ENCODE results near the gene DPM3. TPM values are rescaled to one million over a fixed set of nuclear protein-coding genes. Genes with fewer than 3 reads are reported as not detected.

The DPM3 gene
- total RNA-seq, 4 donors from 2014 or later, result 54.5 to 176 (median 80.6) TPM

- WGBS, result 82% methylated on average over 8 of the region's 8 CpGs
- no peak overlapping the region for H3K27ac ChIP-seq (replicated peaks in 1 of 4)
- no peak for DNase-seq (ENCODE audit: extremely low spot score)
- H3K27me3 ChIP-seq, result no peaks in the 10 kb centered on the region
- H3K36me3 ChIP-seq, result no peaks in the 10 kb centered on the region
- no peak for TF ChIP-seq POLR2AphosphoS5 (IDR thresholded peaks at IDR 0.05)
- no peak for TF ChIP-seq EP300 (IDR thresholded peaks at IDR 0.05)
- no peak for TF ChIP-seq CTCF (IDR thresholded peaks at IDR 0.05)
- no peak for TF ChIP-seq POLR2A (IDR thresholded peaks at IDR 0.05; ENCODE audit: low read depth)
- intact Hi-C loops (cut with DNase I), result no loop called here
- no peaks in the 10 kb centered on the region for H3K9me3 ChIP-seq
- no peak overlapping the region for H3K4me3 ChIP-seq
- peaks cover 0 to 6% (median 3%) of the 10 kb centered on the region in 4 donors for H3K4me1 ChIP-seq
Observed at GRCh38 chr1:155110381-155110780, 29.9 kb downstream of the DPM3 start.

- WGBS, result 71% methylated on average over 5 of the region's 5 CpGs
- H3K4me1 ChIP-seq, result peaks cover 0 to 14% (median 9%) of the 10 kb centered on the region in 4 donors
- no peaks in the 10 kb centered on the region for H3K36me3 ChIP-seq
- DNase-seq (ENCODE audit: extremely low spot score), result no peak
- TF ChIP-seq CTCF (IDR thresholded peaks at IDR 0.05) (no peak), POLR2AphosphoS5 (IDR thresholded peaks at IDR 0.05) (no peak), POLR2A (IDR thresholded peaks at IDR 0.05; ENCODE audit: low read depth) (no peak), EP300 (IDR thresholded peaks at IDR 0.05) (no peak)
- intact Hi-C loops (cut with DNase I), result no loop called here
- no peak overlapping the region for H3K4me3 ChIP-seq
- H3K27ac ChIP-seq (replicated peaks in 1 of 4), result no peak overlapping the region
- H3K9me3 ChIP-seq, result no peaks in the 10 kb centered on the region
- H3K27me3 ChIP-seq, result no peaks in the 10 kb centered on the region
Observed at GRCh38 chr1:155108296-155108695, 32.0 kb downstream of the DPM3 start.

GRCh38 chr1:155107309-155108264, 32.7 kb downstream of the DPM3 start:
- 75% methylated on average over 12 of the region's 12 CpGs for WGBS
- peaks cover 0 to 14% (median 9%) of the 10 kb centered on the region in 4 donors for H3K4me1 ChIP-seq
- H3K9me3 ChIP-seq, result no peaks in the 10 kb centered on the region
- DNase-seq (ENCODE audit: extremely low spot score), result no peak
- no peak for TF ChIP-seq EP300 (IDR thresholded peaks at IDR 0.05)
- no peak for TF ChIP-seq POLR2AphosphoS5 (IDR thresholded peaks at IDR 0.05)
- TF ChIP-seq POLR2A (IDR thresholded peaks at IDR 0.05; ENCODE audit: low read depth), result no peak
- no peak for TF ChIP-seq CTCF (IDR thresholded peaks at IDR 0.05)
- H3K36me3 ChIP-seq, result no peaks in the 10 kb centered on the region
- H3K27me3 ChIP-seq, result no peaks in the 10 kb centered on the region
- H3K27ac ChIP-seq (replicated peaks in 1 of 4), result no peak overlapping the region
- intact Hi-C loops (cut with DNase I), result no loop called here
- H3K4me3 ChIP-seq, result no peak overlapping the region

- WGBS, result 89% methylated on average over 6 of the region's 6 CpGs
- Histone ChIP-seq H3K4me3 (no peak overlapping the region), H3K4me1 (peaks cover 0 to 14% (median 9%) of the 10 kb centered on the region in 4 donors), H3K36me3 (no peaks in the 10 kb centered on the region), H3K27me3 (no peaks in the 10 kb centered on the region), H3K27ac (replicated peaks in 1 of 4) (no peak overlapping the region), H3K9me3 (no peaks in the 10 kb centered on the region)
- TF ChIP-seq POLR2AphosphoS5 (IDR thresholded peaks at IDR 0.05) (no peak), POLR2A (IDR thresholded peaks at IDR 0.05; ENCODE audit: low read depth) (no peak), EP300 (IDR thresholded peaks at IDR 0.05) (no peak), CTCF (IDR thresholded peaks at IDR 0.05) (no peak)
- intact Hi-C loops (cut with DNase I), result no loop called here
- no peak for DNase-seq (ENCODE audit: extremely low spot score)
Observed at GRCh38 chr1:155106862-155107261, 33.5 kb downstream of the DPM3 start.

Data from esophagus muscularis mucosa (tissue), 4 donors.